K562 (cell line): ENCODE results near the gene ZKSCAN7. TPM values are rescaled to one million over a fixed set of nuclear protein-coding genes. Genes with fewer than 3 reads are reported as not detected.

Source experiments
- EGR1 ChIP-seq: fragments of 450-650 bp; conservative IDR thresholded peaks from 2 replicates; pipeline ENCODE4 v1.6.1; 2017; ENCODE audit warnings: mild to moderate bottlenecking
- EHMT2 ChIP-seq: fragments of 450-650 bp; IDR thresholded peaks from 2 replicates; pipeline ENCODE4 v1.6.1; 2018; ENCODE audit warnings: antibody characterized with exemption
- ETS1 ChIP-seq: conservative IDR thresholded peaks from 2 replicates; pipeline ENCODE4 v1.6.1; 2011; ENCODE audit warnings: low read depth, mild to moderate bottlenecking, low read length; ENCODE audit not compliant: control insufficient read depth
- HDAC2 ChIP-seq: fragments of 450-650 bp; IDR thresholded peaks from 2 replicates; pipeline ENCODE4 v1.6.1; 2016; ENCODE audit warnings: mild to moderate bottlenecking
- IRF1 ChIP-seq: sonication (generic); formaldehyde crosslinking; IDR thresholded peaks from 2 replicates; pipeline ENCODE4 v1.8.0; 2022; ENCODE audit warnings: missing genetic modification reagents, mild to moderate bottlenecking, borderline replicate concordance
- MCM7 ChIP-seq, 2 experiments: fragments of 450-650 bp; IDR thresholded peaks; 2 replicates each; pipeline ENCODE4 v1.6.1; 2016 to 2018
- POLR2G ChIP-seq: fragments of 200-400 bp; formaldehyde crosslinking; IDR thresholded peaks from 2 replicates; pipeline ENCODE4 v1.6.1; 2017; ENCODE audit warnings: low read depth, mild to moderate bottlenecking, antibody characterized with exemption, low read length, moderate library complexity
- TRIM24 ChIP-seq, 2 experiments: fragments of 450-650 bp; IDR thresholded peaks; 2 replicates each; pipeline ENCODE4 v1.6.1; 2016
- ZBTB1 ChIP-seq: sonication (generic); formaldehyde crosslinking; IDR thresholded peaks from 2 replicates; pipeline ENCODE4 v1.8.1; 2023; ENCODE audit warnings: missing genetic modification reagents, low read depth, mild to moderate bottlenecking, borderline replicate concordance
- ZNF41 ChIP-seq: fragments of 250-450 bp; sonication (Bioruptor Pico); conservative IDR thresholded peaks from 2 replicates; pipeline ENCODE4 v1.4.0; 2020; ENCODE audit warnings: mild to moderate bottlenecking
- ZNF444 ChIP-seq: fragments of 250-450 bp; sonication (Bioruptor Pico); IDR thresholded peaks from 2 replicates; pipeline ENCODE4 v1.4.0; 2020; ENCODE audit warnings: mild to moderate bottlenecking, moderate library complexity
- ZNF592 ChIP-seq: fragments of 450-650 bp; IDR thresholded peaks from 2 replicates; pipeline ENCODE4 v1.6.1; 2017; ENCODE audit warnings: antibody characterized with exemption, mild to moderate bottlenecking
- ZNF77 ChIP-seq: fragments of 250-450 bp; sonication (Bioruptor Pico); IDR thresholded peaks from 2 replicates; pipeline ENCODE4 v1.5.0; 2020
- ZNF830 ChIP-seq: fragments of 250-450 bp; sonication (Bioruptor Pico); IDR thresholded peaks from 2 replicates; pipeline ENCODE4 v1.5.0; 2021; ENCODE audit warnings: mild to moderate bottlenecking
- polyA plus RNA-seq, 8 experiments: library from polyadenylated mRNA; depleted of rRNA in 4 of 8; stranded (reverse) in 5 of 8; unstranded in 3 of 8; fragments of >200 nt; fragmentation: Nextera tagmentation in 2 of 8; fragmentation: Illumina TruSeq in 1 of 8; extraction: Ambion mirVana in 2 of 8; extraction: Trizol in 1 of 8; gene quantifications; 2 replicates each; pipeline versions ENCODE4 v1.2.1 to v1.2.3, GENCODE V29; 2011 to 2014; ENCODE audit warnings: inconsistent platforms in 1 of 8, missing spikeins in 1 of 8
- total RNA-seq, 7 experiments: library from RNA; depleted of rRNA in 6 of 7; stranded (reverse); fragments of >200 nt in 6 of 7; fragmentation: Illumina TruSeq in 2 of 7; extraction: Trizol in 2 of 7; gene quantifications; 2 replicates each; pipeline versions ENCODE4 v1.2.1 to v1.2.3, GENCODE V29; 2011 to 2021; ENCODE audit warnings: low replicate concordance in 1 of 7
- TF ChIP-seq, protein P1 (sequence below), 2 experiments: fragments of 150-350 bp in 1 of 2; IDR thresholded peaks; 2 replicates each; pipeline ENCODE4 v1.6.1; 2012 to 2016; ENCODE audit warnings: low read depth in 2 of 2, low read length in 2 of 2, mild to moderate bottlenecking in 1 of 2, moderate library complexity in 1 of 2
- TF ChIP-seq, protein P2 (sequence below): IDR thresholded peaks from 2 replicates; pipeline ENCODE4 v1.6.1; 2014; ENCODE audit warnings: antibody characterized with exemption

Gene ZKSCAN7
- total and polyA plus RNA-seq, 9 of the 15 experiments (the other 6 are each of a cell fraction or from before 2014, with no cell fraction given): not detected

DNA sequence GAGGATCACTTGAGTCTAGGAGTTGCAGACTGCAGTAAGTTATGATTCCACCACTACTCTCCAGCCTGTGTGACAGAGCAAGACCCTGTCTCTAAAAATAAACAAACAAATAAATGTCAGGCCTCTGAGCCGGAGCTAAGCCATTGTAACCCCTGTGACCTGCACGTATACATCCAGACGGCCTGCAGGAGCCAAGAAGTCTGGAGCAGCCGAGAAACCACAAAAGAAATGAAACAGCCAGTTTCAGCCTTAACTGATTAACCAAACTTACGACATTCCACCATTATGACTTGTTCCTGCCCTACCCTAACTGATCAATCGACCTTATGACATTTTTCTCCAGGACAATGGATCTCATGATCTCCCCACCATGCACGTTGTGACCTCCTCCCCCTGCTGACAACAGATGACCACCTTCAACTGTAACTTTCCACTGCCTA is 32.5 kb upstream of the ZKSCAN7 start (continued):
- TF ChIP-seq, protein P1, sequence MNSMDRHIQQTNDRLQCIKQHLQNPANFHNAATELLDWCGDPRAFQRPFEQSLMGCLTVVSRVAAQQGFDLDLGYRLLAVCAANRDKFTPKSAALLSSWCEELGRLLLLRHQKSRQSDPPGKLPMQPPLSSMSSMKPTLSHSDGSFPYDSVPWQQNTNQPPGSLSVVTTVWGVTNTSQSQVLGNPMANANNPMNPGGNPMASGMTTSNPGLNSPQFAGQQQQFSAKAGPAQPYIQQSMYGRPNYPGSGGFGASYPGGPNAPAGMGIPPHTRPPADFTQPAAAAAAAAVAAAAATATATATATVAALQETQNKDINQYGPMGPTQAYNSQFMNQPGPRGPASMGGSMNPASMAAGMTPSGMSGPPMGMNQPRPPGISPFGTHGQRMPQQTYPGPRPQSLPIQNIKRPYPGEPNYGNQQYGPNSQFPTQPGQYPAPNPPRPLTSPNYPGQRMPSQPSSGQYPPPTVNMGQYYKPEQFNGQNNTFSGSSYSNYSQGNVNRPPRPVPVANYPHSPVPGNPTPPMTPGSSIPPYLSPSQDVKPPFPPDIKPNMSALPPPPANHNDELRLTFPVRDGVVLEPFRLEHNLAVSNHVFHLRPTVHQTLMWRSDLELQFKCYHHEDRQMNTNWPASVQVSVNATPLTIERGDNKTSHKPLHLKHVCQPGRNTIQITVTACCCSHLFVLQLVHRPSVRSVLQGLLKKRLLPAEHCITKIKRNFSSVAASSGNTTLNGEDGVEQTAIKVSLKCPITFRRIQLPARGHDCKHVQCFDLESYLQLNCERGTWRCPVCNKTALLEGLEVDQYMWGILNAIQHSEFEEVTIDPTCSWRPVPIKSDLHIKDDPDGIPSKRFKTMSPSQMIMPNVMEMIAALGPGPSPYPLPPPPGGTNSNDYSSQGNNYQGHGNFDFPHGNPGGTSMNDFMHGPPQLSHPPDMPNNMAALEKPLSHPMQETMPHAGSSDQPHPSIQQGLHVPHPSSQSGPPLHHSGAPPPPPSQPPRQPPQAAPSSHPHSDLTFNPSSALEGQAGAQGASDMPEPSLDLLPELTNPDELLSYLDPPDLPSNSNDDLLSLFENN (IDR thresholded peaks at IDR 0.05; ENCODE audit: low read depth in 2 of 2, low read length in 2 of 2): no peak
- TF ChIP-seq HDAC2 (no peak), ZNF41 (CRISPR knock-in tag) (no peak), POLR2G (no peak), TRIM24 (IDR thresholded peaks at IDR 0.05) (peak in 1 of 2 experiments; percentile 79; a peak in 2 of 4 replicates), ZNF592 (0 out of 2 replicates have a peak, but pooled peaks have one; percentile 24), ZNF444 (CRISPR knock-in tag) (no peak), ZNF77 (CRISPR knock-in tag) (no peak), MCM7 (IDR thresholded peaks at IDR 0.05) (no peak), ETS1 (no peak), ZBTB1 (no peak), EGR1 (no peak), EHMT2 (0 out of 2 replicates have a peak, but pooled peaks have one; percentile 62), IRF1 (CRISPR knock-in tag) (no peak), ZNF830 (CRISPR knock-in tag) (no peak)
- TF ChIP-seq, protein P2, sequence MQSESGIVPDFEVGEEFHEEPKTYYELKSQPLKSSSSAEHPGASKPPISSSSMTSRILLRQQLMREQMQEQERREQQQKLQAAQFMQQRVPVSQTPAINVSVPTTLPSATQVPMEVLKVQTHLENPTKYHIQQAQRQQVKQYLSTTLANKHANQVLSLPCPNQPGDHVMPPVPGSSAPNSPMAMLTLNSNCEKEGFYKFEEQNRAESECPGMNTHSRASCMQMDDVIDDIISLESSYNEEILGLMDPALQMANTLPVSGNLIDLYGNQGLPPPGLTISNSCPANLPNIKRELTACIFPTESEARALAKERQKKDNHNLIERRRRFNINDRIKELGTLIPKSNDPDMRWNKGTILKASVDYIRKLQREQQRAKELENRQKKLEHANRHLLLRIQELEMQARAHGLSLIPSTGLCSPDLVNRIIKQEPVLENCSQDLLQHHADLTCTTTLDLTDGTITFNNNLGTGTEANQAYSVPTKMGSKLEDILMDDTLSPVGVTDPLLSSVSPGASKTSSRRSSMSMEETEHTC: no peak
